ENCODE results near the gene ZNF70. TPM values are rescaled to one million over a fixed set of nuclear protein-coding genes. Genes with fewer than 3 reads are reported as not detected.

Gene ZNF70
- total and polyA plus RNA-seq, 4 donors, result 4.3 to 11.2 (median 7.7) TPM

GRCh38 chr22:23691748-23692423 lies 59.0 kb downstream of the ZNF70 start:
- H3K27me3 ChIP-seq (ENCODE audit: control insufficient read depth, insufficient read depth, low read length), result no peaks in the 10 kb centered on the region

GRCh38 chr22:23690713-23691112 lies 60.2 kb downstream of the ZNF70 start, which contains the start of gene RGL4:
Gene RGL4 (plus strand): TSS chr22:23691013. CDS start chr22:23692031, 1,018 bp downstream.
- WGBS (ENCODE audit: insufficient coverage), result 100% methylated on average over 1 of the region's 5 CpGs
- H3K4me1 ChIP-seq (ENCODE audit: control insufficient read depth, insufficient read depth, low read length), result peaks cover under 1% of the 10 kb centered on the region
- no peaks in the 10 kb centered on the region for H3K27me3 ChIP-seq (ENCODE audit: control insufficient read depth, insufficient read depth, low read length)
- no peaks in the 10 kb centered on the region for H3K9me3 ChIP-seq (ENCODE audit: control insufficient read depth, insufficient read depth, low read length)
- H3K27ac ChIP-seq (ENCODE audit: low read depth, low read length), result no peak within 1 kb of the TSS
- no peak for DNase-seq (ENCODE audit: low read depth in 4 of 6, low spot score in 6 of 6)
- peaks cover 60% of the 10 kb centered on the region for H3K36me3 ChIP-seq (ENCODE audit: control insufficient read depth, insufficient read depth, low read length)
- H3K4me3 ChIP-seq (ENCODE audit: low read depth, low read length), result no peak within 1 kb of the TSS

More at GRCh38 chr22:23691748-23692423, 59.0 kb downstream of the ZNF70 start:
- no peak overlapping the region for H3K4me3 ChIP-seq (ENCODE audit: low read depth, low read length)
- H3K9me3 ChIP-seq (ENCODE audit: control insufficient read depth, insufficient read depth, low read length), result no peaks in the 10 kb centered on the region
- 93% methylated on average over 7 of the region's 12 CpGs for WGBS (ENCODE audit: insufficient coverage)
- no peak for DNase-seq (ENCODE audit: low read depth in 4 of 6, low spot score in 6 of 6)
- peaks cover 71% of the 10 kb centered on the region for H3K36me3 ChIP-seq (ENCODE audit: control insufficient read depth, insufficient read depth, low read length)
- no peak overlapping the region for H3K27ac ChIP-seq (ENCODE audit: low read depth, low read length)
- H3K4me1 ChIP-seq (ENCODE audit: control insufficient read depth, insufficient read depth, low read length), result no peaks in the 10 kb centered on the region

GRCh38 chr22:23689414-23689813 lies 61.5 kb downstream of the ZNF70 start:
- Histone ChIP-seq H3K27ac (ENCODE audit: low read depth, low read length) (no peak overlapping the region), H3K4me1 (ENCODE audit: control insufficient read depth, insufficient read depth, low read length) (peaks cover 13% of the 10 kb centered on the region)
- WGBS (ENCODE audit: insufficient coverage), result 94% methylated on average over 6 of the region's 7 CpGs

More at GRCh38 chr22:23689414-23689813, 61.5 kb downstream of the ZNF70 start:
- Histone ChIP-seq H3K27me3 (ENCODE audit: control insufficient read depth, insufficient read depth, low read length) (no peaks in the 10 kb centered on the region), H3K4me3 (ENCODE audit: low read depth, low read length) (no peak overlapping the region), H3K9me3 (ENCODE audit: control insufficient read depth, insufficient read depth, low read length) (no peaks in the 10 kb centered on the region), H3K36me3 (ENCODE audit: control insufficient read depth, insufficient read depth, low read length) (peaks cover 47% of the 10 kb centered on the region)
- no peak for DNase-seq (ENCODE audit: low read depth in 4 of 6, low spot score in 6 of 6)

Other genes starting within 250 kb of the ZNF70 start
- 1 to 10 TPM in 1 of 2 donors, under 1 TPM in 1; 0.28 to 1.1 TPM for gene IGLL1, start 170.8 kb downstream of the ZNF70 start, total RNA-seq
- gene IGLL1, start 170.8 kb downstream of the ZNF70 start, polyA plus RNA-seq (ENCODE audit: insufficient read length in 2 of 2), result under 1 TPM in 1 of 2 donors, not detected in 1; 0.33 TPM
- under 1 TPM; 0.20 to 0.88 TPM for gene DRICH1, start 118.8 kb downstream of the ZNF70 start, total RNA-seq
- 1 to 10 TPM; 1.5 to 3.8 TPM for gene DRICH1, start 118.8 kb downstream of the ZNF70 start, polyA plus RNA-seq (ENCODE audit: insufficient read length in 2 of 2)
- 1 to 10 TPM in 1 of 2 donors, under 1 TPM in 1; 0.33 to 3.7 TPM for gene RGL4, start 60.1 kb downstream of the ZNF70 start, total RNA-seq
- 1 to 10 TPM; 2.9 to 4.2 TPM for gene RGL4, start 60.1 kb downstream of the ZNF70 start, polyA plus RNA-seq (ENCODE audit: insufficient read length in 2 of 2)
- gene VPREB3, start 3.3 kb upstream of the ZNF70 start, total RNA-seq, result under 1 TPM in 1 of 2 donors, not detected in 1; 0.33 TPM
- gene VPREB3, start 3.3 kb upstream of the ZNF70 start, polyA plus RNA-seq (ENCODE audit: insufficient read length in 2 of 2), result 1 to 10 TPM in 1 of 2 donors, under 1 TPM in 1; 0.89 to 1.2 TPM
- 1 to 10 TPM in 1 of 2 donors, under 1 TPM in 1; 0.89 to 4.9 TPM for gene C22orf15, start 11.9 kb upstream of the ZNF70 start, total RNA-seq
- gene C22orf15, start 11.9 kb upstream of the ZNF70 start, polyA plus RNA-seq (ENCODE audit: insufficient read length in 2 of 2), result 1 to 10 TPM; 2.4 to 3.5 TPM
- 10 to 100 TPM; 10.6 to 39.8 TPM for gene CHCHD10, start 16.9 kb upstream of the ZNF70 start, total RNA-seq
- gene CHCHD10, start 16.9 kb upstream of the ZNF70 start, polyA plus RNA-seq (ENCODE audit: insufficient read length in 2 of 2), result 10 to 100 TPM; 92.1 to 97.3 TPM
- 1 to 10 TPM; 4.3 to 6.3 TPM for gene MMP11, start 21.7 kb upstream of the ZNF70 start, total RNA-seq
- gene MMP11, start 21.7 kb upstream of the ZNF70 start, polyA plus RNA-seq (ENCODE audit: insufficient read length in 2 of 2), result 1 to 10 TPM; 6.9 to 7.7 TPM
- 10 to 100 TPM; 29.5 to 81.3 TPM for gene SMARCB1, start 35.9 kb upstream of the ZNF70 start, total RNA-seq
- gene SMARCB1, start 35.9 kb upstream of the ZNF70 start, polyA plus RNA-seq (ENCODE audit: insufficient read length in 2 of 2), result 100 to 1,000 TPM; 183 to 186 TPM
- 1 to 10 TPM in 1 of 2 donors, under 1 TPM in 1; 0.50 to 3.6 TPM for gene DERL3, start 87.9 kb upstream of the ZNF70 start, total RNA-seq
- 1 to 10 TPM; 4.5 to 5.3 TPM for gene DERL3, start 87.9 kb upstream of the ZNF70 start, polyA plus RNA-seq (ENCODE audit: insufficient read length in 2 of 2)
- gene SLC2A11, start 106.8 kb upstream of the ZNF70 start, total RNA-seq, result 10 to 100 TPM; 17.4 to 19.9 TPM
- gene SLC2A11, start 106.8 kb upstream of the ZNF70 start, polyA plus RNA-seq (ENCODE audit: insufficient read length in 2 of 2), result 10 to 100 TPM; 24.9 to 44.3 TPM
- gene MIF, start 143.3 kb upstream of the ZNF70 start, total RNA-seq, result 100 to 1,000 TPM in 1 of 2 donors, 10 to 100 TPM in 1; 81.1 to 471 TPM
- gene MIF, start 143.3 kb upstream of the ZNF70 start, polyA plus RNA-seq (ENCODE audit: insufficient read length in 2 of 2), result 100 to 1,000 TPM; 412 to 473 TPM
- gene GSTT2B, start 210.1 kb upstream of the ZNF70 start, total RNA-seq, result 1 to 10 TPM; 1.1 to 5.5 TPM
- gene GSTT2B, start 210.1 kb upstream of the ZNF70 start, polyA plus RNA-seq (ENCODE audit: insufficient read length in 2 of 2), result 10 to 100 TPM in 1 of 2 donors, 1 to 10 TPM in 1; 8.4 to 10.2 TPM
- 1 to 10 TPM in 1 of 2 donors, under 1 TPM in 1; 0.20 to 1.6 TPM for gene DDTL, start 215.8 kb upstream of the ZNF70 start, total RNA-seq
- 1 to 10 TPM; 5.3 to 7.5 TPM for gene DDTL, start 215.8 kb upstream of the ZNF70 start, polyA plus RNA-seq (ENCODE audit: insufficient read length in 2 of 2)
- gene DDT, start 223.3 kb upstream of the ZNF70 start, total RNA-seq, result 10 to 100 TPM; 66.7 to 96.9 TPM
- 100 to 1,000 TPM in 1 of 2 donors, 10 to 100 TPM in 1; 97.8 to 104 TPM for gene DDT, start 223.3 kb upstream of the ZNF70 start, polyA plus RNA-seq (ENCODE audit: insufficient read length in 2 of 2)
- gene GSTT2, start 229.0 kb upstream of the ZNF70 start, total RNA-seq, result under 1 TPM in 1 of 2 donors, not detected in 1; 0.44 TPM
- gene GSTT2, start 229.0 kb upstream of the ZNF70 start, polyA plus RNA-seq (ENCODE audit: insufficient read length in 2 of 2), result under 1 TPM in 1 of 2 donors, not detected in 1; 0.45 TPM

All from spinal cord (tissue), 10 donors.